Neuronal stem cell (in vitro differentiated cells): ENCODE data around the gene CCDC71L.

ENCODE experiments used
- DNase-seq: peaks from one replicate; pipeline ENCODE4 v3.0.0-alpha.2; 2013; ENCODE audit warnings: low spot score
- H2AFZ ChIP-seq: one replicate; pipeline ENCODE4 v1.6.1; 2013; ENCODE audit warnings: mild to moderate bottlenecking, low read length, inconsistent platforms
- H2AK5ac ChIP-seq: 2 replicates; pipeline ENCODE4 v1.6.1; 2013; ENCODE audit warnings: low read depth, mild to moderate bottlenecking, inconsistent platforms, low read length, moderate library complexity, mixed read lengths
- H2BK120ac ChIP-seq: 2 replicates; pipeline ENCODE4 v1.6.1; 2013; ENCODE audit warnings: low read depth, mild to moderate bottlenecking, inconsistent platforms, low read length, moderate library complexity, mixed read lengths
- H2BK12ac ChIP-seq: one replicate; pipeline ENCODE4 v1.6.1; 2013; ENCODE audit warnings: low read length, inconsistent platforms
- H2BK15ac ChIP-seq: 2 replicates; pipeline ENCODE4 v1.6.1; 2013; ENCODE audit warnings: mild to moderate bottlenecking, low read length, inconsistent platforms, mixed read lengths
- H2BK5ac ChIP-seq: one replicate; pipeline ENCODE4 v1.6.1; 2013; ENCODE audit warnings: inconsistent platforms, mild to moderate bottlenecking, low read length, moderate library complexity
- H3K14ac ChIP-seq: one replicate; pipeline ENCODE4 v1.6.1; 2013; ENCODE audit warnings: low read length, inconsistent platforms
- H3K18ac ChIP-seq: 2 replicates; pipeline ENCODE4 v1.6.1; 2013; ENCODE audit warnings: low read length, inconsistent platforms
- H3K23ac ChIP-seq: 2 replicates; pipeline ENCODE4 v1.6.1; 2013; ENCODE audit warnings: low read depth, mild to moderate bottlenecking, mixed read lengths, low read length, inconsistent platforms; ENCODE audit not compliant: poor library complexity
- H3K27ac ChIP-seq: replicated peaks from 3 replicates; pipeline ENCODE4 v1.5.1; 2013; ENCODE audit warnings: low read length, inconsistent platforms
- H3K27me3 ChIP-seq, 3 experiments: 2 replicates each; pipeline ENCODE4 v1.6.1; 2013; ENCODE audit warnings: low read length in 3 of 3, mild to moderate bottlenecking in 2 of 3, inconsistent platforms in 1 of 3, low read depth in 1 of 3, mixed read lengths in 1 of 3, moderate library complexity in 1 of 3; ENCODE audit not compliant: control insufficient read depth in 3 of 3, insufficient read depth in 3 of 3
- H3K36me3 ChIP-seq, 2 donors: replicated peaks in 1 of 2; 2 replicates each; pipeline ENCODE4 v1.6.1; 2013; ENCODE audit warnings: low read length in 2 of 2; ENCODE audit not compliant: control insufficient read depth in 2 of 2, insufficient read depth in 2 of 2
- H3K4ac ChIP-seq: 2 replicates; pipeline ENCODE4 v1.6.1; 2013; ENCODE audit warnings: inconsistent platforms, mild to moderate bottlenecking, low read length, moderate library complexity
- H3K4me1 ChIP-seq, 2 donors: 1 replicate in 1 of 2; 2 replicates in 1 of 2; pipeline ENCODE4 v1.6.1; 2013; ENCODE audit warnings: low read length in 2 of 2, low read depth in 1 of 2; ENCODE audit not compliant: control insufficient read depth in 2 of 2, insufficient read depth in 1 of 2
- H3K4me2 ChIP-seq: one replicate; pipeline ENCODE4 v1.6.1; 2013; ENCODE audit warnings: mild to moderate bottlenecking, low read length, inconsistent platforms; ENCODE audit not compliant: insufficient read depth, poor library complexity, severe bottlenecking
- H3K4me3 ChIP-seq, 2 donors: 2 replicates each; pipeline ENCODE4 v1.5.1; 2013; ENCODE audit warnings: low read length in 2 of 2, mild to moderate bottlenecking in 2 of 2, inconsistent platforms in 1 of 2, moderate library complexity in 1 of 2
- H3K79me1 ChIP-seq: one replicate; pipeline ENCODE4 v1.6.1; 2013; ENCODE audit warnings: low read depth, mild to moderate bottlenecking, inconsistent platforms, low read length, moderate library complexity
- H3K9ac ChIP-seq: one replicate; pipeline ENCODE4 v1.6.1; 2013; ENCODE audit warnings: mild to moderate bottlenecking, low read depth, low read length, inconsistent platforms; ENCODE audit not compliant: poor library complexity
- H3K9me3 ChIP-seq, 2 donors: replicated peaks in 1 of 2; 2 replicates each; pipeline versions ENCODE3 to v1.6.1; 2013; ENCODE audit warnings: low read length in 2 of 2, mild to moderate bottlenecking in 2 of 2, inconsistent platforms in 1 of 2, low read depth in 1 of 2, mixed read lengths in 1 of 2, moderate library complexity in 1 of 2; ENCODE audit not compliant: control insufficient read depth in 2 of 2, insufficient read depth in 1 of 2
- H4K8ac ChIP-seq: one replicate; pipeline ENCODE4 v1.6.1; 2013; ENCODE audit warnings: low read depth, mild to moderate bottlenecking, inconsistent platforms, low read length, moderate library complexity
- H4K91ac ChIP-seq: one replicate; pipeline ENCODE4 v1.6.1; 2013; ENCODE audit warnings: low read length, low read depth, mild to moderate bottlenecking, inconsistent platforms; ENCODE audit not compliant: poor library complexity
- WGBS, 2 donors: extraction: QIAGEN DNeasy Blood & Tissue Kit; methylation state at CpG; one replicate each; pipeline ENCODE4 v1.1.7; 2013; ENCODE audit warnings: missing lambda C conversion rate in 2 of 2, mixed read lengths in 1 of 2; ENCODE audit not compliant: insufficient read length in 2 of 2, insufficient replicate concordance in 1 of 2; ENCODE audit errors: extremely low coverage in 2 of 2; 5-methylcytosine and 5-hydroxymethylcytosine counted together

Gene CCDC71L

DNA sequence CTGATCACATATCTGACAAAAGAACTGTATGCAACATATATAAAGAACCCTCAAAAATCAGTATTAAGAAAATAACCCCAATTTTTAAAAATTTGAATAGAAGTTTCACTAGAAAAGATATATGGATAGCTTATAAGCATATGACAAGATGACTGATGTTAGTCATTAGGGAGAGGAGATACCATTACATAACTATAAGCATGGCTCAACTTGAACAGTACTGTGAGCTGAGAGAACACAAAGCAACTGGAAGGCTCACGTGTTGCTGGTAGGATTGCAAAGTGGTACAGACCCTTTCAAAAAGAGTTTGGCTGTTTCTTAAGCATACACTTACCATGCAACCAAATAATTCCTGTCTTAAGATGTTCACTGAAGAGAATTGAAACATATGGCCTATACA lies 14.7 kb downstream of the CCDC71L start:
- no peaks in the 10 kb centered on the region for H3K36me3 ChIP-seq
- H3K9ac ChIP-seq, result no peak overlapping the region
- H3K9me3 ChIP-seq, result peaks cover 0 to 2% of the 10 kb centered on the region in 2 donors
- no peaks in the 10 kb centered on the region for H3K79me1 ChIP-seq
- H4K91ac ChIP-seq, result no peak overlapping the region
- H3K4me3 ChIP-seq, result no peak overlapping the region
- H2BK15ac ChIP-seq, result no peak overlapping the region
- no peaks in the 10 kb centered on the region for H3K4me1 ChIP-seq
- H3K27me3 ChIP-seq, result no peaks in the 10 kb centered on the region
- no peak overlapping the region for H3K23ac ChIP-seq
- H2AFZ ChIP-seq, result no peak overlapping the region
- no peak for DNase-seq
- no peak overlapping the region for H3K14ac ChIP-seq
- H3K4ac ChIP-seq, result no peak overlapping the region
- no peak overlapping the region for H2BK5ac ChIP-seq
- H3K18ac ChIP-seq, result no peak overlapping the region
- H4K8ac ChIP-seq, result no peak overlapping the region
- WGBS, 2 donors, result no CpG with 5 or more reads among the region's 1 CpG
- H3K4me2 ChIP-seq, result no peak overlapping the region
- no peak overlapping the region for H2AK5ac ChIP-seq
- H3K27ac ChIP-seq, result no peak overlapping the region
- H2BK120ac ChIP-seq, result no peak overlapping the region
- no peak overlapping the region for H2BK12ac ChIP-seq

DNA sequence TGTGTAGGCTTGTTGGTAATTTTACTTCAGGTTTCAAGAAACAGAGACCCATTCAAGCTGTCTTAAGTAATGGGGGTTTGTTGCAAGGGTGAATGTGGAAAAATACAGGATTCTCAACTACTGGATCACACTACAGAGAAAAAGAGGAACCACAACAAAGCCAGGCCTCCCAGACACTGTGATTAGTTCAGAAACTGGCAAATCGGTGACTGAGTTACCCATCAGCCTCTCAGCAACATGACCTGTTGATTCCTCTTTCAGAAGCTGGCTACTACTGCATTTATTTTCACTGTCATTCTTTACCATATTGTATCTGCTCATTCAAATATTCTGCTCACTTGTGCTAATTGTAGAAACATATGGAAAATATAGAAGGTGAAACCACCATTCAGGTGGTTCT lies 16.0 kb downstream of the CCDC71L start:
- H2BK15ac ChIP-seq, result no peak overlapping the region
- no peak overlapping the region for H3K4ac ChIP-seq
- no peak overlapping the region for H3K4me3 ChIP-seq
- no peaks in the 10 kb centered on the region for H3K36me3 ChIP-seq
- no peak overlapping the region for H3K4me2 ChIP-seq
- H3K14ac ChIP-seq, result no peak overlapping the region
- H3K27ac ChIP-seq, result no peak overlapping the region
- H2AK5ac ChIP-seq, result no peak overlapping the region
- H3K4me1 ChIP-seq, result no peaks in the 10 kb centered on the region
- no peak overlapping the region for H2AFZ ChIP-seq
- H4K8ac ChIP-seq, result no peak overlapping the region
- H2BK120ac ChIP-seq, result no peak overlapping the region
- no peak overlapping the region for H2BK12ac ChIP-seq
- H3K9ac ChIP-seq, result no peak overlapping the region
- H3K27me3 ChIP-seq, result no peaks in the 10 kb centered on the region
- no peak overlapping the region for H3K18ac ChIP-seq
- H3K79me1 ChIP-seq, result no peaks in the 10 kb centered on the region
- peaks cover 0 to 2% of the 10 kb centered on the region in 2 donors for H3K9me3 ChIP-seq
- no peak overlapping the region for H3K23ac ChIP-seq
- H2BK5ac ChIP-seq, result no peak overlapping the region
- H4K91ac ChIP-seq, result no peak overlapping the region
- DNase-seq, result no peak
- WGBS, 2 donors, result no CpG with 5 or more reads among the region's 1 CpG

DNA sequence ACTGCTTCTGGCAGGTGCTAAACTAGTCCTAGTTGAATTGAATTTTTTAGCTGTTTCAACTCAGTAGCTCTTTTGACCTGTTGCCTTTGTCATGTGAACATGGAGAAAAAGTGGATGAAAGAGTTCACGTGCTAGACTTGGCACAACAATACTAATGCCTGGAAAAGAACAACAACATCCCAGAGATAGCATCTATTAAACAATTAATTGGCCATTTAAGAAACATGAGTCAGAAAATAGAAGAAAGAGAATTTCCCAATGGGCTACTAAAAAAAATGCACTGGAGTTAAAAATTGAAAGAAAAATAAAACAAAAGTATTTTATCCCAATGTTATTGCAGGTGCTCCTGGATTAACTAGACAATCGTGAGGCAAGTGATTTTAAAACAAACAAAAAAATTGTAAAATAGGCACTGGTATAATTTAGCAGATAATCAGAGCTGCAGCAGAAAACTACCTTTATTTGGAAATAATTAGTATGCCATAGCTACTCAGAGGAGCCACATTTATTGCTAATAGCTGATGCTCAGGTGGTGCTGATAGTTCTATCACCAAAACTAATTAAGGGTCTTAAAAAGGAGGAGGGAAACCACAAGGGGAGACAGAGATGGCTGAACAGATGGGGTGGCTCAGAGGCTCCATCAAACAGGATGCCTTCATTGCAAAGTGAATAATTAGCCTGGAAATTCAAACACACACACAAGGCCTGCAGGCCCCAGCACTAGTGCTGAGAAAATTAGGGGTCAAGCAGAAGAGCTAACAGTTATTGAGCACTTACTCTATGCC lies 17.6 kb downstream of the CCDC71L start:
- Histone ChIP-seq H3K9me3 (peaks cover 0 to 2% of the 10 kb centered on the region in 2 donors), H2BK15ac (no peak overlapping the region), H3K36me3 (no peaks in the 10 kb centered on the region), H2AFZ (no peak overlapping the region), H3K27ac (no peak overlapping the region), H3K4me1 (no peaks in the 10 kb centered on the region), H3K18ac (no peak overlapping the region), H2BK5ac (no peak overlapping the region), H3K27me3 (no peaks in the 10 kb centered on the region), H3K14ac (no peak overlapping the region), H2BK120ac (no peak overlapping the region), H3K4me2 (no peak overlapping the region), H4K8ac (no peak overlapping the region), H3K23ac (no peak overlapping the region), H3K4ac (no peak overlapping the region), H2AK5ac (no peak overlapping the region), H2BK12ac (no peak overlapping the region), H3K9ac (no peak overlapping the region), H3K4me3 (no peak overlapping the region), H4K91ac (no peak overlapping the region), H3K79me1 (no peaks in the 10 kb centered on the region)
- no peak for DNase-seq
- WGBS, 2 donors, result no CpG with 5 or more reads among the region's 2 CpGs

DNA sequence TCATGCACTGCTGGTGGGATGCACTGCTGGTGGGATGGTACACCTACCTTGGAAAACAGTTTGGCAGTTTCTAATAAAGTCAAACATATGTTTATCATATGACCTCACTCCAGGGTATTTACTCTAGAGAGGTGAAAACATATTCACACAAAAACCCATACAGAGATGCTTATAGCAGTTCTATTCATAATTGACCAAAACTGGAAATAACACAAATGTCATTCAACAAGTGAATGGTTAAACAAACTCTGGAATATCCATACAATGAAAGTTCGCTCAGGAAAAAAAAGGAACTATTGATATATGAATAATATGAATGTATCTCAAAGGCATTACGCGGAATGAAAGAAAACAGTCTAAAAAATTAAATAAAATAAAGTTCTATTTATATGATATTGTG lies 19.5 kb downstream of the CCDC71L start:
- no peak overlapping the region for H2BK5ac ChIP-seq
- no peaks in the 10 kb centered on the region for H3K4me1 ChIP-seq
- H2BK120ac ChIP-seq, result no peak overlapping the region
- H3K18ac ChIP-seq, result no peak overlapping the region
- no peak overlapping the region for H2BK12ac ChIP-seq
- peaks cover 0 to 2% of the 10 kb centered on the region in 2 donors for H3K9me3 ChIP-seq
- no peak for DNase-seq
- H2AFZ ChIP-seq, result no peak overlapping the region
- H3K27me3 ChIP-seq, result no peaks in the 10 kb centered on the region
- WGBS, 2 donors, result no CpG with 5 or more reads among the region's 3 CpGs
- no peak overlapping the region for H2BK15ac ChIP-seq
- H3K4me2 ChIP-seq, result no peak overlapping the region
- no peak overlapping the region for H3K4me3 ChIP-seq
- H3K27ac ChIP-seq, result no peak overlapping the region
- no peaks in the 10 kb centered on the region for H3K36me3 ChIP-seq
- no peak overlapping the region for H3K14ac ChIP-seq
- H3K9ac ChIP-seq, result no peak overlapping the region
- no peak overlapping the region for H3K4ac ChIP-seq
- no peaks in the 10 kb centered on the region for H3K79me1 ChIP-seq
- H2AK5ac ChIP-seq, result no peak overlapping the region
- no peak overlapping the region for H3K23ac ChIP-seq
- no peak overlapping the region for H4K91ac ChIP-seq
- H4K8ac ChIP-seq, result no peak overlapping the region
